ENCODE results near the gene EIF4E2. TPM values are rescaled to one million over a fixed set of nuclear protein-coding genes. Genes with fewer than 3 reads are reported as not detected.

The EIF4E2 gene
- total and polyA plus RNA-seq, 2 experiments from 2014 or later, result 53.2 to 85.5 TPM

DNA sequence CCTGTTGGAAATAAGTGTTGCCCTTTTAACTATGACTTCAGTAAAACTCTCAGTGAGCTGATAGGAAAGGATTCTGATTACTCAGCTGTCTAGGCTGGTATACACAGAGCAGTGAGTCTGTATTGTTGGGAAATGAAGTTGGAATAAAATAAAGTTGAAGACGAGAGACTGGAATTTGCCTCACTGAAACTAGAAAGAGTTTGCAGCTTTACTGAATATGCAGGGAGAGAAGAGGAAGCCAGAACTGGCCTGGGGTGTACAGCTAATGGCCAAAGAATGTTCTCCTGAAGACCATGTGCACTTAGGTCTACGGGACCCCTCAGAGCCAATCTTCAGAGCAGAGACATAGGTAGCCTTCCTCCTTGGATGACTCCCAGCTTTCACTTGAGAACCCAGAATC lies 26.5 kb downstream of the EIF4E2 start:
- H3K4me3 ChIP-seq, result no peak overlapping the region
- DNase-seq (ENCODE audit: low read depth in 1 of 2, low spot score in 1 of 2), result no peak
- H3K4me1 ChIP-seq (ENCODE audit: low read depth), result no peaks in the 10 kb centered on the region
- no peaks in the 10 kb centered on the region for H3K27me3 ChIP-seq
- TF ChIP-seq, protein P1, sequence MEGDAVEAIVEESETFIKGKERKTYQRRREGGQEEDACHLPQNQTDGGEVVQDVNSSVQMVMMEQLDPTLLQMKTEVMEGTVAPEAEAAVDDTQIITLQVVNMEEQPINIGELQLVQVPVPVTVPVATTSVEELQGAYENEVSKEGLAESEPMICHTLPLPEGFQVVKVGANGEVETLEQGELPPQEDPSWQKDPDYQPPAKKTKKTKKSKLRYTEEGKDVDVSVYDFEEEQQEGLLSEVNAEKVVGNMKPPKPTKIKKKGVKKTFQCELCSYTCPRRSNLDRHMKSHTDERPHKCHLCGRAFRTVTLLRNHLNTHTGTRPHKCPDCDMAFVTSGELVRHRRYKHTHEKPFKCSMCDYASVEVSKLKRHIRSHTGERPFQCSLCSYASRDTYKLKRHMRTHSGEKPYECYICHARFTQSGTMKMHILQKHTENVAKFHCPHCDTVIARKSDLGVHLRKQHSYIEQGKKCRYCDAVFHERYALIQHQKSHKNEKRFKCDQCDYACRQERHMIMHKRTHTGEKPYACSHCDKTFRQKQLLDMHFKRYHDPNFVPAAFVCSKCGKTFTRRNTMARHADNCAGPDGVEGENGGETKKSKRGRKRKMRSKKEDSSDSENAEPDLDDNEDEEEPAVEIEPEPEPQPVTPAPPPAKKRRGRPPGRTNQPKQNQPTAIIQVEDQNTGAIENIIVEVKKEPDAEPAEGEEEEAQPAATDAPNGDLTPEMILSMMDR (IDR thresholded peaks at IDR 0.05; ENCODE audit: low read depth, low read length), result no peak
- H3K9me3 ChIP-seq (ENCODE audit: low read depth), result no peaks in the 10 kb centered on the region
- H3K27ac ChIP-seq, result no peak overlapping the region
- H3K36me3 ChIP-seq, result peaks cover 23% of the 10 kb centered on the region

DNA sequence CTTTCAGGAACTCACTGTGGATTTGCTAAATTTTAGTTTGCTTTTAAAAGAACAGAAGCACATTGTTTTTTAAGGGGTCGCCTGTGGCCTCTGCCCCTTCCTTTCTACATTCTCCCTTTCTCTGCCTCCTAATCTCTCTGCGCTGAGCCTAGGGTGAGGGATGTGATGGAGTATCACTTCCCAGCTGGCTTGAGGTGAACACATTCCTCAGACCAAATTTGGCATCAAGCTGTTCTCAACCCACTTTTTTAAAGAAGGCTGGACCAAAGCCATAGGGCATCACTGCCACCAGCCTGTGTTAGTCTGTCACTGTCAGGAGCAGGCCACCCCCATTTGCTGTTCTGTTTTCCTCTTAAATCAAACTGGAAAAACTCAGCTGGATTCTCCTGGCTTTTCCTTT lies 27.4 kb downstream of the EIF4E2 start:
- Histone ChIP-seq H3K27me3 (no peaks in the 10 kb centered on the region), H3K4me3 (no peak overlapping the region), H3K4me1 (ENCODE audit: low read depth) (no peaks in the 10 kb centered on the region), H3K27ac (no peak overlapping the region), H3K36me3 (peaks cover 23% of the 10 kb centered on the region), H3K9me3 (ENCODE audit: low read depth) (no peaks in the 10 kb centered on the region)
- TF ChIP-seq, protein P1 (IDR thresholded peaks at IDR 0.05; ENCODE audit: low read depth, low read length), result no peak
- DNase-seq (ENCODE audit: low read depth in 1 of 2, low spot score in 1 of 2), result no peak

DNA sequence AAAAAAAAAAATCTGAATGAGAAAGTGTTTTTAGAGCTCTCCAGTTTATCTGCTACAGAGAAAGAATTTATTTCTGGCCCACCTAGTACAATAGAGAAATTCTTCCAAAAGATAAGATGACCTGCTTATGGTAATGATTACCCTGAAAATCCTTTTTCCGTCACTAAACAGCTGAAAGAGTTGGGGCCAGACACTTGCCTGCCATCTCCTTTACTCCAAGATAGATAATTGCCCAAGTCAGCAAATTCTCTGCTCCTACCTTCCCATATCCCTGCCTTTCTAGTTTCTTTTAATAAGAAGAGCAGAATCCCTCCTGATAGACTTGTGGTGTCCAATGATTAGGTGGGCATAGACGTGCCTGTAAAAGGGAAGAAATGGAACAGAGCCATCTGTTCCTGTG lies 28.1 kb downstream of the EIF4E2 start:
- TF ChIP-seq, protein P1 (IDR thresholded peaks at IDR 0.05; ENCODE audit: low read depth, low read length), result no peak
- Histone ChIP-seq H3K4me1 (ENCODE audit: low read depth) (no peaks in the 10 kb centered on the region), H3K4me3 (no peak overlapping the region), H3K36me3 (peaks cover 27% of the 10 kb centered on the region), H3K27me3 (no peaks in the 10 kb centered on the region), H3K9me3 (ENCODE audit: low read depth) (no peaks in the 10 kb centered on the region), H3K27ac (no peak overlapping the region)
- DNase-seq (ENCODE audit: low read depth in 1 of 2, low spot score in 1 of 2), result no peak

DNA sequence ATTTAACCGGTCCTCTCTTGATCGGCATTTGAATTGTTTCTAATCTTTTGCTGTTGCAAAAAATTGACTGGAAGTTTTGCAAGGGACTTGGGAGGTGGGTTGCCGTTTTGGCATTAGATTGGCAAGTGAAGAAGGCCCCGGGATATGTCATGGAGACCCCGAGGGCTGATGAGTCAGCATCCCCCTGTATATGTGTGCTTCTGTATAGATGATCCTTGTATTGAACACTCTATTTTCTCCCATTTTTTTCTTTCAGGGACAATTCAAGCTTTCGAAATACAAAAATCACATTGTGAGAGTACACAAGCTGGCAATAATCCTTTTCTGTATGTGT lies 30.1 kb downstream of the EIF4E2 start:
- Histone ChIP-seq H3K36me3 (peaks cover 16% of the 10 kb centered on the region), H3K9me3 (ENCODE audit: low read depth) (no peaks in the 10 kb centered on the region), H3K4me1 (ENCODE audit: low read depth) (no peaks in the 10 kb centered on the region), H3K4me3 (no peak overlapping the region), H3K27ac (no peak overlapping the region), H3K27me3 (no peaks in the 10 kb centered on the region)
- TF ChIP-seq, protein P1 (IDR thresholded peaks at IDR 0.05; ENCODE audit: low read depth, low read length), result no peak
- DNase-seq (ENCODE audit: low read depth in 1 of 2, low spot score in 1 of 2), result no peak

DNA sequence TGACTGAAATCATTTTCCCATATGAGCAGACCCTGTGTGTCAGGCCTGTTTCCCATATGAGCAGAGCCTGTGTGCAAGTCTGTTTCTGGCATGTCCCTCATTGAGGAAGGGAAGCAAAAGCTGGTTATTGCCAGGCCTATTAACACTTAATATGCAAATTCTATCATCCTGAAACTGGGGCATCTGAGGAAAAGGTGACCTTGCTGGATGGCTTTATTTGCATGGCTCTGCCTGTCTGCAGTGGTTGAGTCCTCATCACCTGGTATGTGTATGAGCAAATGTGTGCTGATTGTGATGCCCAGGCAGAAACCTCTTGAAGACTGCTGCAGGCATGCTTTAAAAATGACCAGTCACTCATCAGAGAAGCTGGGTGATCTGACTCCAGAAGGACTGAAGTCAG lies 31.2 kb downstream of the EIF4E2 start:
- H3K4me1 ChIP-seq (ENCODE audit: low read depth), result no peaks in the 10 kb centered on the region
- TF ChIP-seq, protein P1 (IDR thresholded peaks at IDR 0.05; ENCODE audit: low read depth, low read length), result no peak
- no peaks in the 10 kb centered on the region for H3K27me3 ChIP-seq
- no peak for DNase-seq (ENCODE audit: low read depth in 1 of 2, low spot score in 1 of 2)
- no peaks in the 10 kb centered on the region for H3K9me3 ChIP-seq (ENCODE audit: low read depth)
- H3K36me3 ChIP-seq, result peaks cover 13% of the 10 kb centered on the region
- H3K27ac ChIP-seq, result no peak overlapping the region
- H3K4me3 ChIP-seq, result no peak overlapping the region

DNA sequence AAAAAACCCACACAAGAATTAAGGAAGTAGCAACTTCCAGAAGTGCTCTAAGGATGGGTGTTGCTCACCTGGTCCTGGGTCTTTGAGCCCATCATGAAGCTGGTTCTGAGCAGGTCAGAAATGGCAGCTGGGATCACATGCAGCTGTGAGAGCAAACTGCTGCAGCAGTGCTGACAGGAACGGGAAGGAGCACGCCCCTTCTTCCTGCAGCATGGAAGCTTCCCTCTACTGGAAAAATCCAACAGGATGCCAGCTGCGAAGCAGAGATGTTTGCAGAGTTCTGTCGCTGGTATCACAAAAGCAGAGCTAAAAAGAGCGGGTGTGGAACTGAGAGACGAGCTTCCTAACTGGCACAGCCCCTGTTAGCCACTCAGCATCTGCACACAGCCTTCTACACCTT lies 33.7 kb downstream of the EIF4E2 start:
- no peaks in the 10 kb centered on the region for H3K9me3 ChIP-seq (ENCODE audit: low read depth)
- TF ChIP-seq, protein P1 (IDR thresholded peaks at IDR 0.05; ENCODE audit: low read depth, low read length), result no peak
- no peak for DNase-seq (ENCODE audit: low read depth in 1 of 2, low spot score in 1 of 2)

More for the DNA sequence above, 33.7 kb downstream of the EIF4E2 start:
- Histone ChIP-seq H3K36me3 (peaks cover 13% of the 10 kb centered on the region), H3K4me1 (ENCODE audit: low read depth) (no peaks in the 10 kb centered on the region), H3K27me3 (no peaks in the 10 kb centered on the region), H3K4me3 (no peak overlapping the region), H3K27ac (no peak overlapping the region)

Measured in cardiac muscle cell (in vitro differentiated cells and primary cell).